Measurements from ENCODE around the gene ATE1.
"Not testable (repeated sequence)": the region's sequence is repeated elsewhere in the genome, so short reads cannot be mapped to it uniquely, and the experiment has no call there.

Gene ATE1

DNA sequence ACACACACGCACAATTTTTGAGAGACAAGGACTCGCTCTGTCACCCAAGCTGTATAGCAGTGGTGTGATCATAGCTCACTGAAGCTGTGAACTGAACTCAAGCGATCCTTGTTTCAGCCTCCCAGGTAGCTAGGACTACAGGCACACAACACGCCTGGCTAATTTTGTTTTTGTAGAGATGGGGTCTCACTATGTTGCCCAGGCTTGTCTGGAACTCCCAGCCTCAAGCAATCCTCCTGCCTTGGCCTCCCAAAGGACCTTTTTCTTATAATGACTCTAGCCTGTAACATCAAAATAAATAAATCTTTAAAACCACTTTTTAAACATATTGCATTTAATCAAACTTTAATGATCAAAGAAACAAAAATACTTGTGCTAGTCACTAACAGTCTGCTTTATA, 188.7 kb downstream of the ATE1 start:
- DNase-seq (ENCODE audit: low read depth, low spot score), result no peak

GRCh38 chr10:121736315-121737130, 191.3 kb downstream of the ATE1 start:
- no peak for DNase-seq (ENCODE audit: low read depth, low spot score)

GRCh38 chr10:121735263-121735662, 192.6 kb downstream of the ATE1 start:
- no peak for DNase-seq (ENCODE audit: low read depth, low spot score)

GRCh38 chr10:121734589-121735045, 193.2 kb downstream of the ATE1 start:
- DNase-seq (ENCODE audit: low read depth, low spot score), result no peak

GRCh38 chr10:121732656-121733445, 195.0 kb downstream of the ATE1 start:
- no peak for DNase-seq (ENCODE audit: low read depth, low spot score)

- DNase-seq (ENCODE audit: low read depth, low spot score), result no peak
These were observed 195.7 kb downstream of the ATE1 start for GRCh38 chr10:121732172-121732571.

DNA sequence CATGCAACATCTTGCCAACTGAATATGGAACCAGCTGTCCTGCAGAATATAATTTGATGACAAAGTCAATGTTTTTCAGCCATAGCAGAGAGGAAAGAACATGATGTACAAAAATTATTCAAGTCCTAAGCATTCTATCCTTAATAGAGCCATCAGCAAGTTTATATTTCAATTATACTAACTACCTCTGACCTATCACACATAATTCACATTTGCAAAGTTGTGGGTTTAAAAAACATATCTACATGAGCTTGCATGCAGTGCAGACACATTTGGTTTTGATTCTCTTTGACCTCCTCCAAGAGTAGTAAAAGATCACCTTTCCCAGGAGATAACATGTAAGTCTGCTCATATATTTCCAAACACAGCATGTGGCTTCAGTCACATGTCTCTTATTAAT, 203.5 kb downstream of the ATE1 start:
- DNase-seq (ENCODE audit: low read depth, low spot score), result no peak

DNA sequence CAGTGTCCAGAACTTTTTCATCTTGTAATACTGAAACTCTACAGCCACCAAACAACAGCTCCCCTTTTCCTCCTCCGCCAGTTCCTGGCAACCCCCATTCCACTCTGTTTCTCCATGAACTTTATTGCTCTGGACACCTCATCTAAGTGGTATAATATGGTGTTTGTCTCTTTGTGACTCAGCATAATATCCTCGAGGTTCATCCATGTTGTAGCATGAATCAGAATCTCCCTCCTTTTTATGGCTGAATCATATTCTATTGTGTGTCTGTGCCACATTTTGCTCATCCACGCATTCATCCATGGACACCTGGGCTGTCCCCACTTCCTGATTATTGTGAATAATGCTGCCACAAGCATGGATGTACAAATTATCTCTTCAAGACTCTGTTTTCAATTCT, 205.2 kb downstream of the ATE1 start:
- DNase-seq (ENCODE audit: low read depth, low spot score), result no peak

- DNase-seq (ENCODE audit: low read depth, low spot score), result no peak
These were observed 206.6 kb downstream of the ATE1 start for GRCh38 chr10:121721257-121721656.

- DNase-seq (ENCODE audit: low read depth, low spot score), result no peak
These were observed 211.9 kb downstream of the ATE1 start for GRCh38 chr10:121715969-121716368.

- no peak for DNase-seq (ENCODE audit: low read depth, low spot score)
These were observed 212.8 kb downstream of the ATE1 start for GRCh38 chr10:121715076-121715475.

- DNase-seq (ENCODE audit: low read depth, low spot score), result no peak
These were observed 214.3 kb downstream of the ATE1 start for GRCh38 chr10:121713486-121713885.

GRCh38 chr10:121710971-121711370, 216.9 kb downstream of the ATE1 start:
- DNase-seq (ENCODE audit: low read depth, low spot score), result no peak

GRCh38 chr10:121710207-121710606, 217.6 kb downstream of the ATE1 start:
- no peak for DNase-seq (ENCODE audit: low read depth, low spot score)

DNA sequence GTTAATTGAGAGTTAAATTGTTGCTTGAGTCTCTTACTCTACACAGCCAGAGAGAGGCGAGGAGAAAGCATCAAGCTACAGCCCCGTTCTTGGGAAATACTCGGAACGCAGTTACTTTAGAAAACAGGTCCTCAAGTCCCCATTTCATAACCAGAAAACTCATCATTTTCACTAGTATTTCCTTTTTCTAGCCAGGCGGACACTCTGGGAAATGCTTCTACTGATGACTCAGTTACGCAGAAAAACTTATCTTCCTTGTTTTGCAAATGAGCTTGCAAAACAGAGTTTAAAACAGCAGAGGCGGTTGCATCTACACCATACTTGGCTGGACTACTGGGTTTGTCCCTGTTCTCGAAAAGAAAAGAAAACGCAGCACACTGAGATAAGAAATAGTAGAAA, 218.2 kb downstream of the ATE1 start:
- DNase-seq (ENCODE audit: low read depth, low spot score), result no peak

DNA sequence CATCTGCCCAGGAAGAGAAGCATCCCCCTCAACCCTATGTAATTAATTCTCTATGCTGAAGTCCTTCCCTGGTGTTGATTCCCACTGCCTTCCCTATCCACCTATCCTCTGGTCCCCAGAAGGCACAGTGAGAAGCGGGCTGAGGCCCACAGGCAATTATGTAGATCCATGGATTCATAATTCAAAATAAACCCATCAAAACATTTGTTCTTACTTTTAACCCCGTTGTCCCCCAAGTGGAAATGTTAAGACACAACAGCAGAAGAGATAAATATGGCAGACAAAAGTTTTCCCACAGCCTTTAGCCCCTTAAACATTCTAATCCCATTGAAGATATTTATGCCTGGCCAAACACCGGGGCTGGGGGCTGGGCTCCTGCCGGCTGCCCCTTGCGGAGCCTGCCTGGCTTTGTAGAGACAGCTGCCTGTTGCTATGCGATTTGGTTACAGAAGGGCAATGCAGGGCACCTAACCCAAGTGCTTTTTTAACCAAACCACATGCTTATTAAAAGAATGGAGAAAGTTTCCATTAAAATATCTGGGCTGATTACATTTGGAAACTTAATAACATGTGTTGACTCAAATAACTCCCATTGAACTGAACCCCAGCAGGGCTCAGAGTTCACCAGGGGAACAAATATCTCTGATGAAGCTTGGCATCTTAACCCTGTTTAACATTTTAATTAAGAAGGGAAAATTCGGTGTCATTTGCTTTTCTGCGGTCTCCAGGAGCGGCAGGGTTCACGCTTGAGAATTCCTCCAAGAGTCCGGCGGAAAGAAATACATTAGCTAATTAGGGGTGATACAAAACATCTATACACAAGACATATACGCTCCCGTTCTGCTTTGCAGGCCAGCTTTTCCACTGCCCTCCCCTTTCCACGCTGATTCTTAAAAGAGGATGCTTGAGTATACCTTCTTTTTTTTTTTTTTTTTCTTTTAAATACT, 218.8 kb downstream of the ATE1 start:
- DNase-seq (ENCODE audit: low read depth, low spot score), result no peak

DNA sequence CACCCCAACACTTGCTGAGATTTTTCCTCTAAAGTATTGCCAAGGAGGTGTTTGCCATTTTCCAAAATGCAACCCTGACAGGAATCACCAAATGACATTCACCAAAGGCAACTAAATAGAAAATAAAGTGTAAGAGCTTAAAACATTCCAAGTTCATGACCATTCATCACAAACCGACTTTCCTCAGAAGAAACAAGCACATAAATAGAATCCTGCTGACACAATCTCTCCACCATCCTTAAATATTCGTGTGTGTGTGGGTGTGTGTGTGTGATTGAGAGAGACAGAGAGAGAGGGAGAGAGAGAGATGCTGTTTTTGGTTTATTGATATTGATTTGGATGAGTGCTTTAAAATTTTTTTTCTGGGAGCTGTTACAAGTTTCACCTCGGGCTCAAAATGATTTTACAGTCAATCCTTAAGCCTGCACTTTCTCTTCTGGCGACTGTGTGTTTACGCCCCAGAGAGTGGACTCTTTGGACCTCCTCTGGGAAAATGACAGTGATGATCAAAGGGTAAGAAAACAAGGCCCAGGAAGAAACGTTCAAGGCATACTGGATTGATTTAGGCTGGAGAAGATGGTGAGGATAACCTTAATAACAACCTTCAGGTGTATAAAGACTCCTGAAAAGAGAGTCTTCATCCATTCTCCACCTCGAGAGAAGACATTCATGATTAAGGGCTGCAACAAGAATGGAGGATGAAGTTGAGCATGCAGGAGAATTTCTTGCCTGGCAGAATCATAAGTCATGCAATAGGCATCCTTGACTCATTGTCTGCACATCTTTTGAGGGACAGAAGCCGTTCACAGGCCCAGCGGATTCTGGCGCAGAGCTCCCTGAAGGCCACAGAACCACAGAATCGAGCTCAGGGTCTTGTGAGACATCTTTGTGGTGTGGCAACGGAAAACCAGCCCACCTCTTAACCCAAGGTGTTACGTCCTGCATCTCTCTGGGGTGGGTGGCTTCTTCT, 225.2 kb downstream of the ATE1 start:
- no peak for DNase-seq (ENCODE audit: low read depth, low spot score)

DNA sequence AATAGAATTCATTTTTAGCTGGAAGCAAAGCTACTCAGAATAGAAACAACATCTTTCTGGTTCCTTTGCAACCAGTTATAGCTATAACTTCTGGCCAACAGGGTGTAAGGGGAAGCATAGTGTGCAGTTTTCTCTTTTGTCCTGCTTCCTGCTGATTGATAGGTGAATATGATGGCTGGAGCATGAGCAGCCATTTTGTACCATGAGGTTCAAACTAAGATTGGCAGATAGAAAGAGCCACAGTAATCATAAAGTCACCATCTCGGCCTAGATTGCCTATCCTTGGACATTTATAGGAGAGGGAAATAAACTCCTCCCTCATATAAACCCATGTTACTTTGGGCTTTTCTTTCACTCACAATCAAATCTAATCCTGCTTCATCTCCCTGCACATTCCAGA, 227.4 kb downstream of the ATE1 start:
- no peak for DNase-seq (ENCODE audit: low read depth, low spot score)

- not testable (repeated sequence) for DNase-seq (ENCODE audit: low read depth, low spot score)
These were observed 228.1 kb downstream of the ATE1 start for GRCh38 chr10:121699703-121700102.

- no peak for DNase-seq (ENCODE audit: low read depth, low spot score)
These were observed 228.9 kb downstream of the ATE1 start for GRCh38 chr10:121698902-121699301.

- no peak for DNase-seq (ENCODE audit: low read depth, low spot score)
These were observed 229.5 kb downstream of the ATE1 start for GRCh38 chr10:121698336-121698735.

All from activated CD4-positive, CD25-positive, alpha-beta regulatory T cell treated with anti-CD3 and anti-CD28 coated beads, Interleukin-2, amount 50 U/mL, for 16 hours (primary cell).